Stomach (tissue), 9 donors: Measurements from ENCODE around the gene UTP14C. TPM values are rescaled to one million over a fixed set of nuclear protein-coding genes. Genes with fewer than 3 reads are reported as not detected.
A peak's percentile ranks its signal among the peaks of the same experiment; 100 is the strongest.
"Not testable (repeated sequence)": the region's sequence is repeated elsewhere in the genome, so short reads cannot be mapped to it uniquely, and the experiment has no call there.

Source experiments
- DNase-seq, 2 donors: peaks; one replicate each; pipeline versions ENCODE4 v3.0.0 to v3.0.0-alpha.2; 2013 to 2019
- H3K27ac ChIP-seq, 5 donors: fragments of 200-600 bp in 4 of 5; sonication (generic) in 4 of 5; one replicate each; pipeline ENCODE4 v1.5.1; 2013 to 2019; ENCODE audit warnings: mild to moderate bottlenecking in 1 of 5, moderate library complexity in 1 of 5
- H3K27me3 ChIP-seq, 3 donors: fragments of 200-600 bp; sonication (generic); one replicate each; pipeline ENCODE4 v1.5.1; 2017 to 2019; ENCODE audit warnings: mixed run types in 1 of 3
- H3K36me3 ChIP-seq, 4 donors: fragments of 200-600 bp; sonication (generic); 1 replicate in 3 of 4; 2 replicates in 1 of 4; pipeline ENCODE4 v1.5.1; 2016 to 2019
- H3K4me1 ChIP-seq, 4 donors: fragments of 200-600 bp; sonication (generic); one replicate each; pipeline ENCODE4 v1.5.1; 2016 to 2019
- H3K4me3 ChIP-seq, 4 donors: fragments of 200-600 bp; sonication (generic) in 3 of 4; one replicate each; pipeline ENCODE4 v1.5.1; 2016 to 2019; ENCODE audit warnings: mild to moderate bottlenecking in 1 of 4
- H3K9me3 ChIP-seq, 4 donors: fragments of 200-600 bp; sonication (generic); one replicate each; pipeline ENCODE4 v1.5.1; 2016 to 2019
- CTCF ChIP-seq, 7 experiments: fragments of 450-650 bp in 4 of 7; fragments of 200-600 bp in 3 of 7; sonication (generic) in 3 of 7; IDR thresholded peaks; one replicate each; pipeline ENCODE4 v1.5.1; 2016 to 2019; ENCODE audit warnings: antibody characterized with exemption in 7 of 7, control low read depth in 2 of 7, mild to moderate bottlenecking in 1 of 7
- EP300 ChIP-seq: sonication (generic); formaldehyde crosslinking; IDR thresholded peaks from one replicate; pipeline ENCODE4 v1.6.1; 2017; ENCODE audit warnings: antibody characterized with exemption
- POLR2A ChIP-seq, 4 donors: fragments of 450-650 bp; IDR thresholded peaks; one replicate each; pipeline ENCODE4 v1.6.1; 2016; ENCODE audit warnings: antibody characterized with exemption in 4 of 4, control low read depth in 2 of 4, mild to moderate bottlenecking in 1 of 4, moderate library complexity in 1 of 4
- POLR2AphosphoS5 ChIP-seq, 3 donors: sonication (generic); formaldehyde crosslinking; IDR thresholded peaks; one replicate each; pipeline ENCODE4 v1.6.1; 2016; ENCODE audit warnings: antibody characterized with exemption in 3 of 3
- WGBS, 5 donors: extraction: QIAGEN DNeasy Blood & Tissue Kit in 3 of 5; methylation state at CpG; one replicate each; pipeline versions ENCODE4 v1.1.5 to v1.1.7; 2013 to 2018; 5-methylcytosine and 5-hydroxymethylcytosine counted together
- intact Hi-C: fragments of 100-400 bp; cut with DNase I; formaldehyde crosslinking; loops from one replicate; pipeline ENCODE4 v1.15.1; 2023; ENCODE audit warnings: low total_unique reads
- polyA plus RNA-seq, 3 donors: library from polyadenylated mRNA; stranded (reverse); fragments of 200-250 nt; gene quantifications; one replicate each; pipeline ENCODE4 v1.2.3, GENCODE V29; 2013
- total RNA-seq, 5 donors: library from RNA; depleted of rRNA; stranded (reverse); fragments of >200 nt; gene quantifications; one replicate each; pipeline versions ENCODE4 v1.1.0 to v1.2.3, GENCODE V29; 2014 to 2016
- donor health status: healthy with polysubstance abuse.
- donor health status: Bipolar disorder and iron deficiency.
- donor health status: healthy.

The UTP14C gene
- total and polyA plus RNA-seq, 8 donors: 2.3 to 21.7 (median 5.3) TPM

DNA sequence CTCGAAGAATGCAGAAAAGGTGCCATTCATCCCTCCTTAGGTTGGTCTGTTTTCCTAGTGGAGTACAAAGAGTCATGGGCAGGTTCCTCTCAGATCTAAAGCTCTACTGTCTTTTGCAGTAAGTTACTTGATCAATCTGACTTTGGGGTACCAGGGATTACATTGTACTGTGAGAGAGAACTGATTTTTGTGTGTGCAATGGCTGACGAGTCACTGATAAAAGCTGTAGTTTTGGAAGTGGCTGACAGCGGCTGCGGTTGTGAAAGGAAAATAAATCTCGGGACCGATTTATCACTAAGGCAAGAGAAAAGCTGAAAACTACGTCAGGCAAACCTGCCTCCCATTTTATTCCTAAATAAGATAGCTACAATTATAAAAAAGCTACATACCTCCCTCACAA is 26.9 kb downstream of the UTP14C start:
- no peak for TF ChIP-seq POLR2AphosphoS5 (IDR thresholded peaks at IDR 0.05)
- TF ChIP-seq EP300: no peak
- no peak for TF ChIP-seq POLR2A (IDR thresholded peaks at IDR 0.05)
- TF ChIP-seq CTCF (IDR thresholded peaks at IDR 0.05): no peak
- Histone ChIP-seq H3K27me3 (no peaks in the 10 kb centered on the region), H3K27ac (no peak overlapping the region), H3K4me1 (no peaks in the 10 kb centered on the region), H3K36me3 (no peaks in the 10 kb centered on the region), H3K4me3 (no peak overlapping the region), H3K9me3 (peaks cover 0 to 31% (median 7%) of the 10 kb centered on the region in 4 donors)
- peak in 1 of 2 donors; percentile 7 for DNase-seq
- intact Hi-C loops: no loop called here
- 35 to 64% (median 51%) methylated on average over 7 of the region's 7 CpGs for WGBS, 5 donors

- DNase-seq: peak in 1 of 2 donors; percentile 3
- WGBS, 5 donors: 78 to 90% (median 85%) methylated on average over 4 of the region's 4 CpGs
These were observed 29.0 kb downstream of the UTP14C start for GRCh38 chr13:52053460-52053859.

DNA sequence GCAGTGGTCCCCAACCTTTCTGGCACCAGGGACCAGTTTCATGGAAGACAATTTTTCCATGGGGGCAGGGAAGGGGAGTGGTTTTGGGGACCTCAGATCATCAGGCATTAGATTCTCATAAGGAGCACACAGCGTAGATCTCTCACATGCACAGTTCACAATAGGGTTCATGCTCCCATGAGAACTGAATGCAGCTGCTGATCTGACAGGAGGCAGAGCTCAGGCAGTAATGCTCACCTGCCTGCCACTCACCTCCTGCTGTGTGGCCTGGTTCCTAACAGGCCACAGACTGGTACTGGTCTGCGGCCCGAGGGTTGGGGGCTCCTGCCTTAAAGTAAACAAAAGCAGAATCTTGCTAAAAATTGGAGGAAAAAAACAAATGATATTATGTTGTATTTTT is 36.6 kb downstream of the UTP14C start:
- DNase-seq, intact Hi-C loops, H3K4me3 ChIP-seq, H3K27me3 ChIP-seq, H3K27ac ChIP-seq, H3K36me3 ChIP-seq, H3K4me1 ChIP-seq: not testable (repeated sequence)
- WGBS, 5 donors: 81 to 95% (median 91%) methylated on average over 3 of the region's 3 CpGs
- H3K9me3 ChIP-seq: peaks cover 0 to 44% (median 20%) of the 10 kb centered on the region in 4 donors

More at GRCh38 chr13:52053460-52053859, 29.0 kb downstream of the UTP14C start:
- Histone ChIP-seq H3K27me3 (no peaks in the 10 kb centered on the region), H3K4me1 (no peaks in the 10 kb centered on the region), H3K36me3 (no peaks in the 10 kb centered on the region), H3K27ac (no peak overlapping the region), H3K9me3 (peaks cover 0 to 31% (median 7%) of the 10 kb centered on the region in 4 donors), H3K4me3 (no peak overlapping the region)
- TF ChIP-seq EP300 (no peak), POLR2AphosphoS5 (IDR thresholded peaks at IDR 0.05) (no peak), POLR2A (IDR thresholded peaks at IDR 0.05) (no peak), CTCF (IDR thresholded peaks at IDR 0.05) (no peak)
- intact Hi-C loops: no loop called here

DNA sequence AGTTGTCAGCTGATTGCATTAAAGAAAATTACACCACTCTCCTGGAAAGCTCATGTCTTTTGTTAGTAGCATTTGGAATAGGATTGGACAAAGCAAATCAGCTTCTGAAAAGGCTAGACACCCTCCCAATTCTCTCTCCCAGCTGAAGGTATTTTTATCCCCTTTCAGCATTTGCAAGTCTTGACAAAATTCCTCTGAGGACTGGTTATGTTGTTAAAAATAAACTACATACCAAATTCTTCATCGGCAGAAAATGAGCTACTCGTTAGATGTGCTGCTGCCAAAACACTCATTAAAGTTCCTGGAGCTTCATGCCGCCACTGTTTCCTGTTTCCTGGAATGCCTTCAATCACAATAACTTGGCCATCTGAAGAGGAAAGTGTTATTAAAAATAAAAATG is 37.1 kb downstream of the UTP14C start:
- peak in 1 of 2 donors; percentile 16 for DNase-seq
- WGBS, 5 donors: 52 to 63% (median 60%) methylated on average over 3 of the region's 3 CpGs
- intact Hi-C loops: no loop called here
- H3K36me3 ChIP-seq: no peaks in the 10 kb centered on the region
- H3K27me3 ChIP-seq: no peaks in the 10 kb centered on the region
- no peak overlapping the region for H3K4me3 ChIP-seq
- peaks cover 0 to 5% (median 0%) of the 10 kb centered on the region in 4 donors for H3K4me1 ChIP-seq
- H3K9me3 ChIP-seq: peaks cover 0 to 49% (median 24%) of the 10 kb centered on the region in 4 donors
- H3K27ac ChIP-seq: no peak overlapping the region
- TF ChIP-seq POLR2AphosphoS5 (IDR thresholded peaks at IDR 0.05) (no peak), EP300 (no peak), CTCF (IDR thresholded peaks at IDR 0.05) (no peak), POLR2A (IDR thresholded peaks at IDR 0.05) (no peak)

DNA sequence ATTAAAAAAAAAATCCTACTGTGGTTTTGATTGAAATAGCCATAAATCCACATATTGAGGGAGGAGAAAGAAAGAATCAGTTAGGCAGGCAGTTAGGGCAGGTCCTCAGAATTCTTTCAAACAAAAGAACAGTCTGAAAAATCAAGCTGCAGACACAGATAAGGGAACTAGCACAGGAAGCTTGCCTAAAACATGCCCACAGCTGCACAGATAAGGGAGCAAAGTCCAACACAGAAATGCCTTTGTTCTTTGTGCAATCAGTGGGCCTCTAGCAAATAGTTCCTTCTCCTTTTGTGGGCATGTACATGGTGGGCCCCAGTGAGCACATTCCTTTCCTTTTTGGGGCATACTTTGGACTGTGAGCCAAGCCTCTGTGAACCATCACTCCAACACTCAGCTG is 42.7 kb downstream of the UTP14C start:
- Histone ChIP-seq H3K27ac (no peak overlapping the region), H3K4me3 (no peak overlapping the region), H3K27me3 (no peaks in the 10 kb centered on the region), H3K9me3 (peaks cover 9 to 72% (median 44%) of the 10 kb centered on the region in 4 donors), H3K36me3 (no peaks in the 10 kb centered on the region), H3K4me1 (no peaks in the 10 kb centered on the region)
- DNase-seq: no peak
- intact Hi-C loops: no loop called here
- TF ChIP-seq POLR2AphosphoS5 (IDR thresholded peaks at IDR 0.05) (no peak), CTCF (IDR thresholded peaks at IDR 0.05) (no peak), POLR2A (IDR thresholded peaks at IDR 0.05) (no peak), EP300 (no peak)
